NK-92 treated with Interleukin-12 subunit alpha and Interleukin-12 subunit beta, amount 100 ng/mL, for 24 hours (cell line): ENCODE measurements around the gene BRME1.
"Not testable (repeated sequence)": the region's sequence is repeated elsewhere in the genome, so short reads cannot be mapped to it uniquely, and the experiment has no call there.

Experiments
- DNase-seq: peaks from one replicate; lab custom pipeline; 2025; lab: John Stamatoyannopoulos, UW

The BRME1 gene

GRCh38 chr19:13926715-13927114 lies 20.8 kb upstream of the BRME1 start:
- no peak for DNase-seq

DNA sequence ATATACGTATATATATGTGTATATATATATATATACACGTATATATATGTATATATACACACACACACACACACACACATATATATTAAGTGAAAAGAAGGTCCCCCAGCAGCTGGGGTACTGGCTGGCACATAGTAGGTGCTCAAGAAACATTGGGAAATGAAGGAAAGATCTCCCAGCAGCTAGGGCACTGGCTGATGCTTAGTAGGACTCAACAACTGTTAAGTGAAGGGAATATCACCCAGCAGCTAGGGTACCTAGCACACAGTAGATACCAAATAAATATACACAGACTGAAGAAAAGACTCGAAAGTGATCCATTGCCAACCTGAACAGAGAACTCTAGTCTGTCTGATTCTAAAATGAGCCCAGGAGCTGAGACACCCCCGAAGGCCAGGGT lies 20.1 kb upstream of the BRME1 start:
- no peak for DNase-seq

DNA sequence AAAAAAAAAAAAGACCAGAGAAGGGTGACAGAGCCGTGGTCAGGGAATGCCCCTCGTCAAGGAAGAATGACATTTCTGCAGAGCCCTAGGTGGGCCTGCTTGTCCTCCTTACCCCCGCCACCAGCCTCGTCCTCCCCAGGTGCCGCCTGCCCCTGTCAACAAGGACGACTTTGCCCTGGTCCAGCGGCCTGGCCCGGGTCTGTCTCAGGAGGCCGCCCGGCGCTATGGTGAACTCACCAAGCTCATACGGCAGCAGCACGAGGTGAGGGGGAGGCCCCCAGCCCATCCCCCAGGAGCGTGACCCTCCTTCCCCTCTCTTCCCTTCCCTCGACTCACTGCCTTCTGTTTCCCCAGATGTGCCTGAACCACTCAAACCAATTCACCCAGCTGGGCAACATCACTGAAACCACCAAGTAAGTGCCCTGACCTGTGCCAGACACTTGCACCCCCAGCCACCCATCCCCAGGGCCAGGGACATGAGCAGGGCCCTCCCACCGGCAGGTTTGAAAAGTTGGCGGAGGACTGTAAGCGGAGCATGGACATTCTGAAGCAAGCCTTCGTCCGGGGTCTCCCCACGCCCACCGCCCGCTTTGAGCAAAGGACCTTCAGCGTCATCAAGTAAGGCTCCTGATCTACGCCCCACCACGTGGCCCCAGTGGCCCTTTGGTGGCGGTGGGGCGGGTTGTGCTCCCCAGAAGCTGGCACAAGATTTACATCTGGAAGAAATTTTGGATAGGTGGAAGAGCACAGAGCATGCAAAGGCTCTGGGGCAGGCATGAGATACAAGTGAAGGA lies 17.5 kb upstream of the BRME1 start:
- no peak for DNase-seq

DNA sequence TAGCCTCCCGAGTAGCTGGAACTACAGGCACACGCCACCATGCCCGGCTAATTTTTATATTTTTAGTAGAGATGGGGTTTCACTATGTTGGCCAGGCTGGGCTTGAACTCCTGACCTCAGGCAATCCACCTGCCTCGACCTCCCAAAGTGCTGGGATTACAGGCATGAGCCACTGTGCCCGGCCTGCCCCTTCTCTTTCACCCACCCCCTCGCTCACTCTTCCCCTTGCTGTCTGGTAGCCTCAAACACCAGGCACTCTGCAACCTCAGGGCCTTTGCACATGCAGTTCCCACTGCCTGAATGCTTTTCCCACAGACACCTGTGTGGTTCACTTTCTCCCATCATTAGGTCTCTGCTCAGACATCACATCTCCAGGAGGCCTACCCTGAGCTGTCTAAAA lies 16.2 kb upstream of the BRME1 start:
- DNase-seq, result not testable (repeated sequence)

DNA sequence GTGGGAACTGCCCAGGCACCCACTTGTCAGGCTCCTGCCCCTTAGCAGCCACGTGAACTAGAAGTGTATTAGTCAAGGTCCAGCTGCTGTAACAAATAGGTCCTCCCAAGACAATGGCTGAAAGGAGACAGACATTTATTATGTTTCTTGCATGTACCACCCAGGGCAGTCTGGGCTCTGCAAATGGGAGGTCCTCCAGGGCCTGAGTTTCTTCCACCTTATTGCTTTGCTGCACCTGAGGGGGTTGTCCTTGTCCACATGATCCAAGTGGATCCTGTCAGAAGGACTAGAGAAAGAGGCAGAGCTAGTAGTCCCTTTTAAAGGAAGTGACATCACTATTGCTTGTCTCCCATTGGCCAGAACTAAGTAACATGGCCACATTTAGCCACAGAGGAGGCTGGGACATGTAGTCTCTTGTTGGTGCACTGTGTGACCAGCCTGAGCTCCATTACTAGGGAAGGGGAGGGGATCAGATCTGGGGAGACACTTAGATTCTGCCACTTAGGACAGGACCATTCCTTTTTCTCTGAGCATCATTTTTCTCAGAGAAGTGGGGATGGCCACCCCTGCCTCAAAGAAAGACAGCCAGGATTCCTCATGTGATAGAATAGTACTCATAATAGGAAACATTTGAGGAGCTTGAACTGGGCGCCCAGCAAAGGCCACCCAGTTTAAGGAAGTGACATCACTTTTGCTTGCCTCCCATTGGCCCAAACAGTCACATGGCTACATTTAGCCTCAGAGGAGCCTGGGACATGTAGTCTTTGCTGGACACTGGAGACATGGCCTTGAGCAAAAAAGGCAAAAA lies 15.2 kb upstream of the BRME1 start:
- no peak for DNase-seq

DNA sequence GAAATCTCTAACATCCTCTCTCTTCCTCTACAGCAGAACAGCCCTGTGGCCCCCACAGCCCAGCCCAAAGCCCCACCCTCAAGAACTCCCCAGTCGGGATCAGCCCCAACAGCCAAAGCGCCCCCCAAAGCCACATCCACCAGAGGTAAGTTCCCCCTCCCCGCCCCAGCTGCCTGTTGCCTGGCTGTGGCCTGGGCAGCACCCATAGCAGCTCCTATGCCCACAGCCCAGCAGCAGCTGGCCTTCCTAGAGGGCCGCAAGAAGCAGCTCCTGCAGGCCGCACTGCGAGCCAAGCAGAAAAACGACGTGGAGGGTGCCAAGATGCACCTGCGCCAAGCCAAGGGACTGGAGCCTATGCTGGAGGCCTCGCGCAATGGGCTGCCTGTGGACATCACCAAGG lies 14.6 kb upstream of the BRME1 start:
- no peak for DNase-seq

DNA sequence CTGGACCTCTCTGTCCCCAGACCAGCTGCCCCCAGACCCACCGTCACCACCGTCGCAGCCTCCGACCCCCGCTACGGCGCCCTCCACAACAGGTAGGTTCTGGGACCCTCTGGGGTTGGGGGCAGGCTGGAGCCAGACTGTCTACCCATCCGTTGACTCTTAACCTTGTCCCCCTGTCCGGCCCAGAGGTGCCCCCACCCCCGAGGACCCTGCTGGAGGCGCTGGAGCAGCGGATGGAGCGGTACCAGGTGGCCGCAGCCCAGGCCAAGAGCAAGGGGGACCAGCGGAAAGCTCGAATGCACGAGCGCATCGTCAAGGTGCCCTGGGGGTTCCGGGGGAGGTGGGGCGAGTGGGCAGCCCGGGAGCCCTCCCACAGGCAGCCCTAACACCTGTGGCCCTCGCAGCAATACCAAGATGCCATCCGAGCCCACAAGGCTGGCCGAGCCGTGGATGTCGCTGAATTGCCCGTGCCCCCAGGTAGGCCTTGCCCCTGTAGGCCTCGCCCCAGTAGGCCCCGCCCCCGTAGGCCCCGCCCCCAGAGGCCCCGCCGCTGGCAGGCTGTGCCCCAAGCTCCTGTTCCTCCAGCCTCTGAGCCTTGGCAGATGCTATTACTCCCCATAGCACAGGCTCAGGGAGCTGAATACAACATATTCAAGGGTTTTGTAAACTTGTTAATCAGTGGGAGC lies 13.0 kb upstream of the BRME1 start:
- no peak for DNase-seq

GRCh38 chr19:13917888-13918406 lies 12.0 kb upstream of the BRME1 start:
- no peak for DNase-seq

DNA sequence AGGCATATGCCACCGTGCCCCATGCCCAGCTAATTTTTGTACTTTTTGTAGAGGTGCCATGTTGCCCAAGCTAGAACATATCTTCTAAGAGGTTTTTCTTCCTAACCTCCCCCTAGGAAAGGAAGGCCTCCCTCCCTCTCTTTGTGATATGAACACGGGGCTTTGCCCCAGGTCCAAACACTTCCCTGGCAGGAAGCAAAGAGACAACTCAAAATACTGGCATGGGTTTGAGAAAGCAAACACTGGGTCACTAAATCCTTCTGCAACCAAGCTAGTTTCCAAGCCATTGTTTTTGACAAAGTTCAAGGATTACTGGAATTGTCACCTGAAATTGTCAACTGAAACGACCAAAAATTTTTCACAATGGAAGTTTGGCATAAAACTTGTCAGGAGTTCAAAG lies 8.9 kb upstream of the BRME1 start:
- DNase-seq, result no peak

- no peak for DNase-seq
Measured at GRCh38 chr19:13913352-13913751, 7.4 kb upstream of the BRME1 start.

DNA sequence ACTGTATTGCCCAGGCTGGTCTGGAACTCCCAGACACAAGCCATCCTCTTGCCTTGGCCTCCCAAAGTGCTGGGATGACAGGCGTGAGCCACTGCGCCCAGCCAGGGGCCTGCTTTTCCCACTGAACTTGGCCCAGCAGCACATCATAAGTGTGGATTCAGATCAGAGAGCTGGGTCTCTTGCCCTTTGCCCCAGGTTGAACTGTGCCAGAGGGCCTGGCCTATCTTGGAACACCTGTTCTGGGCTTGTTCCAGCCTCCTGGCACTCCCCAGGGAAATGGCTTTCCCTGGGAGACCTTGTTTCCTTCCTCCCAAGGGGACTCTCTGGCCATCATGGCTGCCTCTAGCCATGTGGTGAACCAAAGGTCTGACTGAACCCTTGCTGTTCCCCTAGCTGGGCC lies 3.5 kb upstream of the BRME1 start:
- DNase-seq, result no peak

GRCh38 chr19:13908674-13909073 lies 2.8 kb upstream of the BRME1 start:
- no peak for DNase-seq

DNA sequence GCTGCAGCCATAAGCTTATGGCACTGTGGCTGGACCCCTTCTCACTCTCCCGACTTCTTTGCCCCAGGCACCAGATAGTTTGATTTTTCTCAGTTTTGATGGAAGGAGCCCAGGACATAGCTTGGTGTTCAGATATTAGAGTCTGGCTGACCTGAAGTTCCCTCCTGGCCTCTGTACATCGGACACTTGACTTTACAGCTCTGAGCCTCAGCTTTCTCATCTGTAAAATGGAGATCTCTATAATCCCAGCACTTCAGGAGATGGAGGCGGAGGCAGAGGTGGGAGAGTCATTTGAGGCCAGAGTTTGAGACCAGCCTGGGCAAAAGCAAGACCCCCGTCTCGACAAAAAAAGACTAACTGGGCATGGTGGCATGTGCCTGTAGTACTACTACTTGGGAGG lies 993 bp upstream of the BRME1 start:
- no peak for DNase-seq

DNA sequence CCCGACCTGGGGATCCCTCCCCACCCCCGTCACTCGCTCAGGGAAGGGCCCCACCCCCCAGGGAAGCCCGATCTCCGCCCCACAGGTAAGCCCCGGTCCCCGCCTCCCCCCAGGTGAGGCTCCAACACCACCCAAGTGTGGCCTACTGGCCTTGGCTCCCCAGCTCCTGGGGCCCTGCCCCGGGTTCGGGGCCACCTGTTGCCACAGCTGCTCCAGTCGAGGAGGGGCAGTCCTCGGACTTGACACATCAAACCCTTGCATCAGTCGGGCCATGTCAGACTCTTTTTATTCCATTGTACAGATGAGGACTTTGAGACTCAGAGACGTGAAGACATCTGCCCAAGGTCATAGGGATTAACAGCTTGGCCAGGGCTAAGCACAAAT lies 596 bp upstream of the BRME1 start:
- no peak for DNase-seq

DNA sequence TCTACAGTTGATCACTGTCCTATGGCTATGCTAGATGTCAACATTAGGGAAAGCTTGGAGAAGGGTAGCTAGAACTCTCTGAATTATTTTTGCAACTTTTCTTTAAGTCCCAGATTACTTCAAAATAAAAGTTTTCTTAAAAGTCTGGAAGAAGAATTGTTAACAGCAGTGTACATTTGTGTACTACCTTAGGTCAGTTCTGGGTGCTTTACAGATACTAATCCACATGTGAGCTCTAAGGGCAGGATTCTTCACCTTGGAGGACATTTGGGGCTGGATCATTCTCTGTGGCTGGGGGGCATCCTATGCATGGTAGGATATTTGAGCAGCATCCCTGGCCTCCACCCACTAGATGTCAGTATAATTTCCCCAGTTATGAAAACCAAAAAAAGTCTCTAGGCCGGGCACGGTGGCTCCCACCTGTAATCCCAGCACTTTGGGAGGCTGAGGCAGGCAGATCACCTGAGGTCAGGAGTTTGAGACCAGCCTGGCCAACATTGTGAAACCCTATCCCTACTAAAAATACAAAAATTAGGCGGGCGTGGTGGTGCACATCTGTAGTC lies 2.8 kb downstream of the BRME1 start:
- DNase-seq, result no peak

- DNase-seq, result no peak
Measured at GRCh38 chr19:13899912-13900584, 5.9 kb downstream of the BRME1 start.

DNA sequence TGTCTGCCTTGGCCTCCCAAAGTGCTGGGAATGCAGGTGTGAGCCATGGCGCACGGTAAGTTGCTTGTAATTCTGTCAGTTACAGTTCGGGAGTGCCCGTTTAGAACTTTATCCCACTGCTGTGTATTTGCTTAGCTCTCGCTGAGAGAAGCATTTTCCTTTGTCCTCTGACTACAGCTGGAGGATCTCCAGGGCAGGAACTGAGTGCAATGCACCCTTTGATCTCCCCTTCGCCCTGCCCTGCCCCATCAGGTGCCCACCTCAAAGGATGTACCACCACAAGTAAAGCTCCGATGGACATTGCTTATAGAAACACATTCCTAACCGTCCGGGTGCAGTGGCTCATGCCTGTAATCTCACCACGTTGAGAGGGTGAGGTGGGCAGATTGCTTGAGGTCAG lies 6.5 kb downstream of the BRME1 start:
- DNase-seq, result no peak

- DNase-seq, result no peak
Measured at GRCh38 chr19:13896227-13896626, 9.7 kb downstream of the BRME1 start.

GRCh38 chr19:13894552-13894951 lies 11.4 kb downstream of the BRME1 start:
- DNase-seq, result no peak

DNA sequence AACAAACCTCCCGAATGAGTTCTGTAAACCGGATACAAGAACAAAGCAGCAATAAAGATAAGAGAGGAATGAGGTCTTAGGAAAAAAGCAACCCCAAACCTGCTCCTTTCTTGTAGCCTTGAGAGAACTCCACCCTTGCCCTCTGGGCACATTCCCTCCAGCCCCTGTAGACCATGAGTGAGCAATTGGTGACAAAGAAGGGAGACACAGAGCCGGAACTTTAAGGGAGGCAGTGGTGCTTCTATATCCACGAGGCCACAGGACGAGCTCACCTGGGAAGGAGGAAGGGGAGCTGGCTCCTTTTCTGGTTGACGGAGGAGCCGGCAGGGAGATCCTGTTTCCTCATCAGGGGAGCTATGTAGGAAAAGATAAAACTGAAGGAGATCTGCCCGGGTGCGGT lies 13.0 kb downstream of the BRME1 start:
- no peak for DNase-seq

DNA sequence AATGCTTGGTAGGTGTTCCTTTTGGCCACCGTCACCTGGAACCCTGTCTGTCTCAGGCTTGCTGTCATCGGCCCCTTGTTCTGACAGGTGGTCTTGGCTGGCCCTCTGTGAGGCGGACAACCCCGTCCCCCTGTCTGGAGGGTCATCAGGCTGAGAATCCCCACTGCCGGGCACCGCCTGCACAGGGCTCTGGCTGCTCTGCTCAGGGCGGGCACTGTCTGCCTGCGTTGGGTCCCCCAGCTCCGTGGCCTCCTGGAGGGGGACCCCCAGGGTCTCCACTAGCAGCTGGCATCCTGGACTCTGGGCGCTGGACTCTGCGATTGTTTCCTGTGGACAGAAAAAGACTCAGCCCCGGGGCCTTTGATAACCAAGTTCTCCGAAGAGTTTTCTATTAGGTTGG lies 15.8 kb downstream of the BRME1 start:
- no peak for DNase-seq

- DNase-seq, result no peak
Measured at GRCh38 chr19:13888281-13888680, 17.6 kb downstream of the BRME1 start.
